ENCODE results near the gene SLC66A1.
"Not testable (repeated sequence)": the region's sequence is repeated elsewhere in the genome, so short reads cannot be mapped to it uniquely, and the experiment has no call there.

The SLC66A1 gene

DNA sequence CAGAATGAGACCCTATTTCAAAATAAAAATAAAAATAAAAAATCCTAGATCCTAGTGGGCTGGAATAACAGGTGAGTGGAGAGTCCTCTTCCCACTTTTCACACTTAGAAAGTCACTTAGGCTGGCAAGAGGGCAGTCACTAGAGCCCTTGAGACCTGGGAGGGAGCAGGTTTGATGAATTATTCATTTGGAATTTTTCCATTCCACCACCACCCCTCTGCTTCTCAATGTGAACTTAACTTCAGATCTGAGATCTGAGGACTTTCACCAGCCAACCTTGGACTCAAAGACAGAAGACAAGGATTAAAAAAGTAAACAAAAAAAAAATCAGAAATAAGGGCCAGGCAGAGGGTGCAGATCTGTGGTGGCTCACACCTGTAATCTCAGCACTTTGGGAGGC, 40.1 kb upstream of the SLC66A1 start:
- no peak for TF ChIP-seq EZH2 (IDR thresholded peaks at IDR 0.05; ENCODE audit: borderline replicate concordance, low read length)
- TF ChIP-seq, protein P1, sequence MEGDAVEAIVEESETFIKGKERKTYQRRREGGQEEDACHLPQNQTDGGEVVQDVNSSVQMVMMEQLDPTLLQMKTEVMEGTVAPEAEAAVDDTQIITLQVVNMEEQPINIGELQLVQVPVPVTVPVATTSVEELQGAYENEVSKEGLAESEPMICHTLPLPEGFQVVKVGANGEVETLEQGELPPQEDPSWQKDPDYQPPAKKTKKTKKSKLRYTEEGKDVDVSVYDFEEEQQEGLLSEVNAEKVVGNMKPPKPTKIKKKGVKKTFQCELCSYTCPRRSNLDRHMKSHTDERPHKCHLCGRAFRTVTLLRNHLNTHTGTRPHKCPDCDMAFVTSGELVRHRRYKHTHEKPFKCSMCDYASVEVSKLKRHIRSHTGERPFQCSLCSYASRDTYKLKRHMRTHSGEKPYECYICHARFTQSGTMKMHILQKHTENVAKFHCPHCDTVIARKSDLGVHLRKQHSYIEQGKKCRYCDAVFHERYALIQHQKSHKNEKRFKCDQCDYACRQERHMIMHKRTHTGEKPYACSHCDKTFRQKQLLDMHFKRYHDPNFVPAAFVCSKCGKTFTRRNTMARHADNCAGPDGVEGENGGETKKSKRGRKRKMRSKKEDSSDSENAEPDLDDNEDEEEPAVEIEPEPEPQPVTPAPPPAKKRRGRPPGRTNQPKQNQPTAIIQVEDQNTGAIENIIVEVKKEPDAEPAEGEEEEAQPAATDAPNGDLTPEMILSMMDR (IDR thresholded peaks at IDR 0.05; ENCODE audit: low read length): no peak
- H3K27ac ChIP-seq (ENCODE audit: low read depth, low read length, poor library complexity, severe bottlenecking): no peak overlapping the region
- H3K4me2 ChIP-seq (ENCODE audit: low read length): no peak overlapping the region
- H3F3A ChIP-seq (ENCODE audit: insufficient read depth, low read length): no peaks in the 10 kb centered on the region
- H2AFZ ChIP-seq (ENCODE audit: low read length): no peak overlapping the region
- H3K79me2 ChIP-seq (ENCODE audit: insufficient read depth, low read length): no peaks in the 10 kb centered on the region
- no peak overlapping the region for H3K9ac ChIP-seq (ENCODE audit: low read length)
- no peaks in the 10 kb centered on the region for H3K36me3 ChIP-seq (ENCODE audit: insufficient read depth, low read length)
- no peaks in the 10 kb centered on the region for H4K20me1 ChIP-seq (ENCODE audit: insufficient read depth, low read length)
- H3K27me3 ChIP-seq (ENCODE audit: insufficient read depth, low read length): no peaks in the 10 kb centered on the region
- no peaks in the 10 kb centered on the region for H3K9me3 ChIP-seq (ENCODE audit: low read length)
- H3K9me2 ChIP-seq (ENCODE audit: low read depth, low read length): no peaks in the 10 kb centered on the region
- H3K4me1 ChIP-seq (ENCODE audit: insufficient read depth, low read length, severe bottlenecking): no peaks in the 10 kb centered on the region
- H3K4me3 ChIP-seq (ENCODE audit: low read depth, low read length, poor library complexity, severe bottlenecking): no peak overlapping the region

DNA sequence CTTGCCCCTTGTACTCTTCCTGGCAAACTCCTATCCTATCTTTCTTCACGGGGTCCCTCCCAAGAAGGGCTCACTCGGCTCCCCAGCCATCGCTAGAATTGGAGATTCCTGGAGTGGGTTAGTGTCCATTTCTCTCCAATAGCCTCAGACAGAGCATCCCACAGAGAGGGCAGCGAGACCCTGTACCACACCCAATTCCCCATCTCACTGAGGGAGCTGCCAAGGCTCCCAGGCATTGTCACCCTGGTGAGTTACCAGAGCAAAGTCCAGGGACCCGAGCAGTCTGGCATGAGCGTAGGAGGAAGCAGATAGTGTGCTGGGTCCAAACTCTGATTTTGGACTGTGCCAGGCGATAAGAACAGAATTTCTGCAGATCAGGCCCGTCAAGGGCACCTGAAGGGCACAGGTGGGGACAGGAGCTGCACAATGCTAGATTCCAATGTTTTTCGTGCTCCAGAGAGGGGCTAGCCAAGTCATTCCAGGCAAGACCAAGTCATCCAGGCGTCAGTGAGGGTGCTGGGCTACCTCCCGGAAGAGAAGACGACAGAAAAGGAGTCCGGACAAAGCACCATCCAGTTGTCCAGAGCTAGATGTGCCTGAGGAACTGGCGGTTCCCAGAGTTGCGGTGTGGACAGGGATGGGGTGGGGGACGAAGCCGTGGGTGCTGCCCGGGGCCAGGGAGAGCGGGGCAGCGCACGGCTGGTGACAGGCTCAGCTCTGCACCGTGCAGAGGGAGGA, 38.9 kb upstream of the SLC66A1 start:
- H3K9me3 ChIP-seq (ENCODE audit: low read length): no peaks in the 10 kb centered on the region
- H3K4me2 ChIP-seq (ENCODE audit: low read length): no peak overlapping the region
- no peak overlapping the region for H3K27ac ChIP-seq (ENCODE audit: low read depth, low read length, poor library complexity, severe bottlenecking)
- H3F3A ChIP-seq (ENCODE audit: insufficient read depth, low read length): no peaks in the 10 kb centered on the region
- H3K4me1 ChIP-seq (ENCODE audit: insufficient read depth, low read length, severe bottlenecking): no peaks in the 10 kb centered on the region
- H3K36me3 ChIP-seq (ENCODE audit: insufficient read depth, low read length): no peaks in the 10 kb centered on the region
- no peaks in the 10 kb centered on the region for H4K20me1 ChIP-seq (ENCODE audit: insufficient read depth, low read length)
- H3K79me2 ChIP-seq (ENCODE audit: insufficient read depth, low read length): no peaks in the 10 kb centered on the region
- no peak overlapping the region for H2AFZ ChIP-seq (ENCODE audit: low read length)
- no peak overlapping the region for H3K9ac ChIP-seq (ENCODE audit: low read length)
- H3K4me3 ChIP-seq (ENCODE audit: low read depth, low read length, poor library complexity, severe bottlenecking): no peak overlapping the region
- H3K27me3 ChIP-seq (ENCODE audit: insufficient read depth, low read length): no peaks in the 10 kb centered on the region
- TF ChIP-seq, protein P1 (IDR thresholded peaks at IDR 0.05; ENCODE audit: low read length): no peak
- no peak for TF ChIP-seq EZH2 (IDR thresholded peaks at IDR 0.05; ENCODE audit: borderline replicate concordance, low read length)
- H3K9me2 ChIP-seq (ENCODE audit: low read depth, low read length): no peaks in the 10 kb centered on the region

DNA sequence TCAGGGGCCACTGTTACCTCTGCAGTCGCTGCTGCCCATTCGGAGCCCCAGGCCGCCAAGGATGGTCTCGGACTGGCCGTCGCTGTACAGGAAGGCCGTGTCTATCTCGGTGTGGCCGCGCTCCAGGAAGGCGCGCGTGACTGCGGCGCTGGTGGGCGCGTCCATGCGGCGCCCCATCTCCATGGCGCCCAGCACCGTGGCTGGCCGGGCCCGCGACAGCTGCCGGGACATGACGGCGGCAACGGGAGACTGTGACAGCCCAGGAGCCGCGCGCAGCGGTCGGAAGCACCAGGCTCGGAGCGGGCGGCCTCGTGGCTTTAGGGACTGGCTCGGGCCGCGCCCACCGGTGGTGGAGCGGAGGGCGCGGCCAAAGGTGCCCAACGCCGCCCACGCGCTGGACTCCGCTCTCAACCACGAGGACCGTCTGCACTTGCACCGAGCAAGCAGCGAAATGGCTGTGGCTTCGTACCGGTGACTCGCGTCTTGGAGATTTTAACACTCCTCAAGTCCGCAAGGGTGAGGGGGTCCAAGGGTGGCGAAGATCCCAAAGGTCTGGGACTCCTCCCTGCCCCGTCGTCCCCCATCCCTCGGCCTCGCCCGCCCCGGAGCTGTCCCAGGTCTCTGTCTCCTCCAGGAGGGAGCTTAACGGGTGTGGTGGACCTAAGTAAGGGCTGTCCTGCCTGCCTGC, 38.1 kb upstream of the SLC66A1 start:
- not testable (repeated sequence) for H3K4me3 ChIP-seq (ENCODE audit: low read depth, low read length, poor library complexity, severe bottlenecking); H3K27me3 ChIP-seq (ENCODE audit: insufficient read depth, low read length); H3K9ac ChIP-seq (ENCODE audit: low read length); H3K36me3 ChIP-seq (ENCODE audit: insufficient read depth, low read length); H3K4me2 ChIP-seq (ENCODE audit: low read length); H3K4me1 ChIP-seq (ENCODE audit: insufficient read depth, low read length, severe bottlenecking); H3K27ac ChIP-seq (ENCODE audit: low read depth, low read length, poor library complexity, severe bottlenecking); H3K79me2 ChIP-seq (ENCODE audit: insufficient read depth, low read length); H3K9me3 ChIP-seq (ENCODE audit: low read length); H3F3A ChIP-seq (ENCODE audit: insufficient read depth, low read length); H3K9me2 ChIP-seq (ENCODE audit: low read depth, low read length); H2AFZ ChIP-seq (ENCODE audit: low read length); H4K20me1 ChIP-seq (ENCODE audit: insufficient read depth, low read length)

Measured in OCI-LY1 (cell line).